Neural cell (in vitro differentiated cells): ENCODE data around the gene DLEU7. TPM values are rescaled to one million over a fixed set of nuclear protein-coding genes. Genes with fewer than 3 reads are reported as not detected.

Source experiments
- H2AFZ ChIP-seq: fragments of 200-600, 300-800 bp; sonication (generic), shearing (Covaris generic); 2 replicates; pipeline ENCODE4 v1.6.0; 2014; ENCODE audit warnings: low read depth, mild to moderate bottlenecking, antibody characterized with exemption, low read length, moderate library complexity
- H3F3A ChIP-seq: fragments of 200-600 bp; shearing (Covaris generic); 2 replicates; pipeline ENCODE4 v1.6.1; 2016; ENCODE audit warnings: mild to moderate bottlenecking, moderate library complexity, mixed read lengths, antibody characterized with exemption, low read length; ENCODE audit not compliant: insufficient read depth, poor library complexity, severe bottlenecking
- H3K27ac ChIP-seq: fragments of 200-600, 300-800 bp; sonication (generic), shearing (Covaris generic); 2 replicates; pipeline ENCODE4 v1.5.1; 2014; ENCODE audit warnings: mild to moderate bottlenecking, low read length, moderate library complexity
- H3K27me3 ChIP-seq: fragments of 300-800, 200-600 bp; sonication (generic), shearing (Covaris generic); 2 replicates; pipeline ENCODE4 v1.6.0; 2014; ENCODE audit warnings: mild to moderate bottlenecking, low read depth, low read length, moderate library complexity; ENCODE audit not compliant: insufficient read depth
- H3K36me3 ChIP-seq: fragments of 300-800, 200-600 bp; sonication (generic), shearing (Covaris generic); 2 replicates; pipeline ENCODE4 v1.5.1; 2014; ENCODE audit warnings: mild to moderate bottlenecking, antibody characterized with exemption, low read length, moderate library complexity; ENCODE audit not compliant: insufficient read depth
- H3K4me2 ChIP-seq: fragments of 300-800, 200-600 bp; sonication (generic), shearing (Covaris generic); 2 replicates; pipeline ENCODE4 v1.6.0; 2014; ENCODE audit warnings: mild to moderate bottlenecking, low read length
- H3K4me3 ChIP-seq: fragments of 300-800, 200-600 bp; sonication (generic), shearing (Covaris generic); 2 replicates; pipeline ENCODE4 v1.5.1; 2014; ENCODE audit warnings: mild to moderate bottlenecking, low read length, moderate library complexity
- H3K79me2 ChIP-seq: fragments of 200-600 bp; shearing (Covaris generic); replicated peaks from 2 replicates; pipeline ENCODE4 v1.6.0; 2014; ENCODE audit warnings: mild to moderate bottlenecking, low read length, moderate library complexity; ENCODE audit not compliant: insufficient read depth
- H3K9ac ChIP-seq: fragments of 300-800, 200-600 bp; sonication (generic), shearing (Covaris generic); 2 replicates; pipeline ENCODE4 v1.6.1; 2016; ENCODE audit warnings: mild to moderate bottlenecking, low read length, mixed read lengths
- H3K9me2 ChIP-seq: fragments of 200-600 bp; shearing (Covaris generic); 2 replicates; pipeline ENCODE4 v1.6.1; 2016; ENCODE audit warnings: mild to moderate bottlenecking, low read length, mixed read lengths; ENCODE audit not compliant: insufficient read depth
- H3K9me3 ChIP-seq: fragments of 200-600, 300-800 bp; sonication (generic), shearing (Covaris generic); 2 replicates; pipeline ENCODE4 v1.6.1; 2016; ENCODE audit warnings: mild to moderate bottlenecking, mixed run types, low read length, moderate library complexity, mixed read lengths
- H4K20me1 ChIP-seq: fragments of 200-600 bp; shearing (Covaris generic); 2 replicates; pipeline ENCODE4 v1.6.1; 2016; ENCODE audit warnings: mild to moderate bottlenecking, mixed run types; ENCODE audit not compliant: insufficient read depth
- CTCF ChIP-seq: fragments of 450-650 bp; IDR thresholded peaks from 2 replicates; pipeline ENCODE4 v1.5.1; 2014; ENCODE audit warnings: antibody characterized with exemption, mild to moderate bottlenecking, moderate library complexity; ENCODE audit not compliant: poor library complexity, severe bottlenecking
- EP300 ChIP-seq: fragments of 450-650 bp; conservative IDR thresholded peaks from 2 replicates; pipeline ENCODE4 v1.6.1; 2014; ENCODE audit warnings: antibody characterized with exemption, mild to moderate bottlenecking, moderate library complexity; ENCODE audit not compliant: poor library complexity, severe bottlenecking
- EZH2 ChIP-seq: fragments of 200-600, 300-800 bp; shearing (Covaris generic), sonication (generic); IDR thresholded peaks from 2 replicates; pipeline ENCODE4 v1.6.1; 2014; ENCODE audit warnings: antibody characterized with exemption, low read length, borderline replicate concordance, mild to moderate bottlenecking; ENCODE audit not compliant: insufficient read depth, poor library complexity, severe bottlenecking
- MXI1 ChIP-seq: fragments of 450-650 bp; conservative IDR thresholded peaks from 2 replicates; pipeline ENCODE4 v1.6.1; 2014; ENCODE audit warnings: antibody characterized with exemption, mild to moderate bottlenecking; ENCODE audit not compliant: poor library complexity, severe bottlenecking
- POLR2AphosphoS5 ChIP-seq: IDR thresholded peaks from 2 replicates; pipeline ENCODE4 v1.6.1; 2012
- RAD21 ChIP-seq: fragments of 450-650 bp; conservative IDR thresholded peaks from 2 replicates; pipeline ENCODE4 v1.6.1; 2014; ENCODE audit warnings: antibody characterized with exemption, mild to moderate bottlenecking, moderate library complexity
- SMC3 ChIP-seq: fragments of 450-650 bp; conservative IDR thresholded peaks from 2 replicates; pipeline ENCODE4 v1.6.1; 2014; ENCODE audit warnings: antibody characterized with exemption, mild to moderate bottlenecking, moderate library complexity; ENCODE audit not compliant: poor library complexity
- TAF1 ChIP-seq: IDR thresholded peaks from 2 replicates; pipeline ENCODE4 v1.6.1; 2012; ENCODE audit warnings: low read depth
- polyA plus RNA-seq: library from polyadenylated mRNA; depleted of rRNA; stranded (reverse); fragments of >200 nt; gene quantifications from 2 replicates; pipeline ENCODE4 v1.2.3, GENCODE V29; 2014
- TF ChIP-seq, protein P1 (sequence below): IDR thresholded peaks from 2 replicates; pipeline ENCODE4 v1.6.1; 2012; ENCODE audit warnings: borderline replicate concordance

DLEU7 gene
- polyA plus RNA-seq, 1 donor from 2014 or later = 0.26 TPM

- H3K9me3 ChIP-seq = no peaks in the 10 kb centered on the region
- H3K4me2 ChIP-seq = no peak overlapping the region
- TF ChIP-seq, protein P1, sequence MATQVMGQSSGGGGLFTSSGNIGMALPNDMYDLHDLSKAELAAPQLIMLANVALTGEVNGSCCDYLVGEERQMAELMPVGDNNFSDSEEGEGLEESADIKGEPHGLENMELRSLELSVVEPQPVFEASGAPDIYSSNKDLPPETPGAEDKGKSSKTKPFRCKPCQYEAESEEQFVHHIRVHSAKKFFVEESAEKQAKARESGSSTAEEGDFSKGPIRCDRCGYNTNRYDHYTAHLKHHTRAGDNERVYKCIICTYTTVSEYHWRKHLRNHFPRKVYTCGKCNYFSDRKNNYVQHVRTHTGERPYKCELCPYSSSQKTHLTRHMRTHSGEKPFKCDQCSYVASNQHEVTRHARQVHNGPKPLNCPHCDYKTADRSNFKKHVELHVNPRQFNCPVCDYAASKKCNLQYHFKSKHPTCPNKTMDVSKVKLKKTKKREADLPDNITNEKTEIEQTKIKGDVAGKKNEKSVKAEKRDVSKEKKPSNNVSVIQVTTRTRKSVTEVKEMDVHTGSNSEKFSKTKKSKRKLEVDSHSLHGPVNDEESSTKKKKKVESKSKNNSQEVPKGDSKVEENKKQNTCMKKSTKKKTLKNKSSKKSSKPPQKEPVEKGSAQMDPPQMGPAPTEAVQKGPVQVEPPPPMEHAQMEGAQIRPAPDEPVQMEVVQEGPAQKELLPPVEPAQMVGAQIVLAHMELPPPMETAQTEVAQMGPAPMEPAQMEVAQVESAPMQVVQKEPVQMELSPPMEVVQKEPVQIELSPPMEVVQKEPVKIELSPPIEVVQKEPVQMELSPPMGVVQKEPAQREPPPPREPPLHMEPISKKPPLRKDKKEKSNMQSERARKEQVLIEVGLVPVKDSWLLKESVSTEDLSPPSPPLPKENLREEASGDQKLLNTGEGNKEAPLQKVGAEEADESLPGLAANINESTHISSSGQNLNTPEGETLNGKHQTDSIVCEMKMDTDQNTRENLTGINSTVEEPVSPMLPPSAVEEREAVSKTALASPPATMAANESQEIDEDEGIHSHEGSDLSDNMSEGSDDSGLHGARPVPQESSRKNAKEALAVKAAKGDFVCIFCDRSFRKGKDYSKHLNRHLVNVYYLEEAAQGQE = no peak
- no peak for TF ChIP-seq EP300
- TF ChIP-seq MXI1 = no peak
- no peak for TF ChIP-seq RAD21
- TF ChIP-seq TAF1 = no peak
- no peak for TF ChIP-seq CTCF
- no peak for TF ChIP-seq SMC3
- no peak for TF ChIP-seq EZH2
- no peak for TF ChIP-seq POLR2AphosphoS5
- no peak overlapping the region for H2AFZ ChIP-seq
- no peak overlapping the region for H3K9ac ChIP-seq
- H3F3A ChIP-seq = no peaks in the 10 kb centered on the region
- no peaks in the 10 kb centered on the region for H3K36me3 ChIP-seq
- no peaks in the 10 kb centered on the region for H4K20me1 ChIP-seq
- no peak overlapping the region for H3K4me3 ChIP-seq
- H3K27ac ChIP-seq = no peak overlapping the region
- H3K79me2 ChIP-seq = no peaks in the 10 kb centered on the region
- no peaks in the 10 kb centered on the region for H3K9me2 ChIP-seq
- H3K27me3 ChIP-seq = no peaks in the 10 kb centered on the region
Measured at GRCh38 chr13:50810468-50810867, 33.0 kb downstream of the DLEU7 start.

DNA sequence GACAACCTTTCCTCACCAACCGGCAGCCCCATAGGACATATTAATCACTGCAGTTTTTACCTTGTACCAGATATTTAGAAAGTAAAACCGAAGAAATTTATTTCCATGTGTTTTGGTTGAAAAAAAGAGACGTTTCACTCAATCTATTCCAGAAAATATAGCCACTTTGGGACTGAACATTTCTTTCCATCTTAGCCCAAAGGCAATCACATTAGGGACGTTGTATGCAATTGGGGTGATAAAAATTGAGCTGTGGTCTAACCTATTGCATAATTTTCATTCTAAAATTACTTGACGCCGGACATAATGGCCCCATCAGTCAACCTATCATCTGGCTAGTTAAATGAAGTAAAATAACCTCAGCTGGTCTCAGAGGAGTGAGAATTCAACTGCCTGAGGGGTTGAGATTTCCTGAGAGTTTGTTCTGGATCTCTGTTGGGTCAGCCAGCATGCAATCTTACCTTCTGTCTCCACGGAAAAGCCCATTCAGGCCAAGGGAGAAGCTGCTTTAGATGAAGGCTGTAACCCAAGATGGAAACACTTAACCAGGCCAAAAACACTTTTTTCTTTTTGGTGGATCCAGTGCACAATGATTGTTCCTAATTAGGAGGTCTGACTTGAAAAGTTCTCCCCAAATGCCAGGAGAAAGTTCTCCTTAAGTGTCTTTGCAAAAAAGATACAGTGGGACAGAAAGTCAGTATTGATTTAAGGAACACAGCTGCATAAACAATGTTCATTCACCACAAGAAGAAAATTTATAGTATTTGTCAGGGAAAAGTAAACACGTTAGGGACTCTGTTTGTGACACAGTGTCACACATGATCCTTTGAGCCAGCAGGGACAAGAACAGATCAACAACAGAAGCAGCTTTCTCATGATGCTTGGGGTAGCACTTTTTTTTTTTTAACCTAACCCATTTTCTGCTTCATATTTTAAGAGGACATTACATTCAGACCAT, 34.1 kb downstream of the DLEU7 start:
- Histone ChIP-seq H3K27ac (no peak overlapping the region), H3K9me2 (no peaks in the 10 kb centered on the region), H2AFZ (no peak overlapping the region), H3K79me2 (no peaks in the 10 kb centered on the region), H4K20me1 (no peaks in the 10 kb centered on the region), H3K9ac (no peak overlapping the region), H3K36me3 (no peaks in the 10 kb centered on the region), H3F3A (no peaks in the 10 kb centered on the region), H3K27me3 (no peaks in the 10 kb centered on the region), H3K4me2 (no peak overlapping the region), H3K9me3 (no peaks in the 10 kb centered on the region), H3K4me3 (no peak overlapping the region)
- TF ChIP-seq MXI1 (no peak), EZH2 (no peak), SMC3 (no peak)
- TF ChIP-seq, protein P1 = no peak
